Endothelial cell of umbilical vein (primary cell): ENCODE data around the gene ELMO1. TPM values are rescaled to one million over a fixed set of nuclear protein-coding genes. Genes with fewer than 3 reads are reported as not detected.

Experiments used
- BruUV-seq: library from RNA; stranded (reverse); fragments of 400-500 nt; replicated peaks from 2 replicates; lab custom pipeline; 2021; lab: Mats Ljungman, UMichigan
- CTCF ChIA-PET: fragments of 300-600, 350-600 bp; sonication (Branson Sonifier 250); formaldehyde crosslinking; loops from one replicate; lab custom pipeline; 2021; ENCODE audit warnings: antibody characterized with exemption, inconsistent platforms; lab: Charles Lee
- POLR2A ChIA-PET: fragments of 300-600, 350-600 bp; sonication (Branson Sonifier 250); formaldehyde crosslinking; loops from one replicate; lab custom pipeline; 2021; ENCODE audit warnings: antibody characterized with exemption, inconsistent platforms; lab: Charles Lee
- DNase-seq: peaks from one replicate; pipeline ENCODE4 v3.0.0-alpha.2; 2011; ENCODE audit warnings: low read depth, low spot score
- FAIRE-seq: peaks from 2 replicates; lab custom pipeline; 2011; peaks lifted over from hg19 to GRCh38; lab: Jason Lieb, UNC
- H2AFZ ChIP-seq: 2 replicates; pipeline ENCODE4 v1.6.0; 2012; ENCODE audit warnings: low read depth, low read length, control low read depth, inconsistent platforms
- H3K27ac ChIP-seq: 2 replicates; pipeline ENCODE4 v1.5.1; 2011; ENCODE audit warnings: low read depth, mild to moderate bottlenecking, control low read depth, low read length, moderate library complexity; ENCODE audit not compliant: insufficient read depth
- H3K27me3 ChIP-seq, 2 experiments: 2 replicates each; pipeline versions ENCODE4 v1.6.0 to v1.6.1; 2011; ENCODE audit warnings: low read length in 2 of 2, mixed read lengths in 1 of 2; ENCODE audit not compliant: control insufficient read depth in 2 of 2, insufficient read depth in 2 of 2
- H3K36me3 ChIP-seq, 2 experiments: 2 replicates in 1 of 2; 3 replicates in 1 of 2; pipeline ENCODE4 v1.5.1; 2011; ENCODE audit warnings: low read length in 2 of 2, mild to moderate bottlenecking in 1 of 2, moderate library complexity in 1 of 2; ENCODE audit not compliant: control insufficient read depth in 2 of 2, insufficient read depth in 2 of 2; ENCODE audit errors: extremely low read depth in 1 of 2
- H3K4me1 ChIP-seq: 3 replicates; pipeline ENCODE4 v1.5.1; 2011; ENCODE audit warnings: mild to moderate bottlenecking, low read length; ENCODE audit not compliant: control insufficient read depth, insufficient read depth; ENCODE audit errors: extremely low read depth
- H3K4me2 ChIP-seq: 2 replicates; pipeline ENCODE4 v1.6.1; 2011; ENCODE audit warnings: low read length, control low read depth, mixed read lengths; ENCODE audit not compliant: insufficient read depth
- H3K4me3 ChIP-seq, 3 experiments: fragments of 200-600 bp in 1 of 3; sonication (generic), shearing (Covaris generic) in 1 of 3; replicated peaks in 1 of 3; 2 replicates each; pipeline ENCODE4 v1.5.1; 2011 to 2016; ENCODE audit warnings: control low read depth in 3 of 3, low read length in 3 of 3, mild to moderate bottlenecking in 2 of 3, inconsistent platforms in 1 of 3, low read depth in 1 of 3, moderate library complexity in 1 of 3; ENCODE audit not compliant: insufficient read depth in 1 of 3
- H3K79me2 ChIP-seq: 2 replicates; pipeline ENCODE4 v1.6.0; 2012; ENCODE audit warnings: low read length, inconsistent platforms; ENCODE audit not compliant: control insufficient read depth, insufficient read depth
- H3K9ac ChIP-seq: replicated peaks from 2 replicates; pipeline ENCODE3; 2011; ENCODE audit warnings: low read length, control low read depth; ENCODE audit not compliant: insufficient read depth; ENCODE audit errors: extremely low read depth
- H3K9me1 ChIP-seq: replicated peaks from 3 replicates; pipeline ENCODE4 v1.6.0; 2011; ENCODE audit warnings: mild to moderate bottlenecking, low read length; ENCODE audit not compliant: control insufficient read depth, insufficient read depth; ENCODE audit errors: extremely low read depth
- H3K9me3 ChIP-seq: replicated peaks from 2 replicates; pipeline ENCODE4 v1.5.1; 2012; ENCODE audit warnings: low read length, inconsistent platforms; ENCODE audit not compliant: control insufficient read depth, insufficient read depth
- H4K20me1 ChIP-seq: replicated peaks from 2 replicates; pipeline ENCODE3; 2011; ENCODE audit warnings: mild to moderate bottlenecking, low read length; ENCODE audit not compliant: control insufficient read depth, insufficient read depth; ENCODE audit errors: extremely low read depth
- EZH2 ChIP-seq: IDR thresholded peaks from 2 replicates; pipeline ENCODE4 v1.6.1; 2012; ENCODE audit warnings: borderline replicate concordance, low read depth, mild to moderate bottlenecking, moderate library complexity, low read length, inconsistent platforms; ENCODE audit not compliant: severe bottlenecking
- FOS ChIP-seq: IDR thresholded peaks from 2 replicates; pipeline ENCODE4 v1.6.1; 2011; ENCODE audit warnings: mild to moderate bottlenecking, low read length, moderate library complexity, borderline replicate concordance; ENCODE audit not compliant: insufficient read depth
- GATA2 ChIP-seq: IDR thresholded peaks from 2 replicates; pipeline ENCODE4 v1.7.0; 2011; ENCODE audit warnings: low read depth, mild to moderate bottlenecking, moderate library complexity, mixed read lengths, low read length; ENCODE audit not compliant: insufficient read length, insufficient read depth
- JUN ChIP-seq: IDR thresholded peaks from 2 replicates; pipeline ENCODE4 v1.6.1; 2011; ENCODE audit warnings: borderline replicate concordance, low read depth; ENCODE audit not compliant: insufficient read length, insufficient read depth
- MYC ChIP-seq: IDR thresholded peaks from one replicate; pipeline ENCODE4 v1.6.1; 2011; ENCODE audit warnings: mild to moderate bottlenecking, low read depth, low read length
- POLR2A ChIP-seq: IDR thresholded peaks from 2 replicates; pipeline ENCODE4 v1.6.1; 2012; ENCODE audit warnings: low read depth, mild to moderate bottlenecking, control low read depth, low read length
- POLR2AphosphoS5 ChIP-seq: IDR thresholded peaks from 2 replicates; pipeline ENCODE4 v1.6.1; 2012; ENCODE audit warnings: low read depth, mild to moderate bottlenecking, control low read depth, low read length, moderate library complexity; ENCODE audit not compliant: insufficient read depth
- dilution Hi-C: fragments of 300-500 bp; cut with MboI; formaldehyde crosslinking; loops from one replicate; pipeline ENCODE4 v1.15.0; 2019; ENCODE audit warnings: low sequenced_read_pairs; ENCODE audit not compliant: extremely low pct_ligation_motif_present
- intact Hi-C: fragments of 100-400 bp; cut with micrococcal nuclease; formaldehyde crosslinking; loops from one replicate; pipeline ENCODE4 v1.10.0; 2022
- polyA plus RNA-seq, 4 experiments: library from polyadenylated mRNA; depleted of rRNA in 3 of 4; stranded (reverse) in 3 of 4; unstranded in 1 of 4; fragments of >200 nt; gene quantifications; 2 replicates each; pipeline versions ENCODE4 v1.2.1 to v1.2.3, GENCODE V29; 2011 to 2012; ENCODE audit warnings: missing spikeins in 1 of 4
- total RNA-seq: library from RNA; stranded (reverse); gene quantifications from 2 replicates; pipeline ENCODE4 v1.2.3, GENCODE V29; 2021
- TF ChIP-seq, protein P1 (sequence below): IDR thresholded peaks from 2 replicates; pipeline ENCODE4 v1.6.1; 2011; ENCODE audit not compliant: insufficient read depth, insufficient read length
- TF ChIP-seq, protein P2 (sequence below), 2 donors: IDR thresholded peaks; 1 replicate in 1 of 2; 2 replicates in 1 of 2; pipeline ENCODE4 v1.5.1; 2011; ENCODE audit warnings: low read length in 2 of 2, mild to moderate bottlenecking in 2 of 2, moderate library complexity in 2 of 2, control low read depth in 1 of 2, inconsistent platforms in 1 of 2, low read depth in 1 of 2; ENCODE audit not compliant: insufficient read depth in 1 of 2; ENCODE audit errors: extremely low read depth in 1 of 2

ELMO1 gene
- total and polyA plus RNA-seq, 2 donors (not counting 3 experiments of a cell fraction or from before 2014, with no cell fraction given): 17.0 to 30.6 TPM

DNA sequence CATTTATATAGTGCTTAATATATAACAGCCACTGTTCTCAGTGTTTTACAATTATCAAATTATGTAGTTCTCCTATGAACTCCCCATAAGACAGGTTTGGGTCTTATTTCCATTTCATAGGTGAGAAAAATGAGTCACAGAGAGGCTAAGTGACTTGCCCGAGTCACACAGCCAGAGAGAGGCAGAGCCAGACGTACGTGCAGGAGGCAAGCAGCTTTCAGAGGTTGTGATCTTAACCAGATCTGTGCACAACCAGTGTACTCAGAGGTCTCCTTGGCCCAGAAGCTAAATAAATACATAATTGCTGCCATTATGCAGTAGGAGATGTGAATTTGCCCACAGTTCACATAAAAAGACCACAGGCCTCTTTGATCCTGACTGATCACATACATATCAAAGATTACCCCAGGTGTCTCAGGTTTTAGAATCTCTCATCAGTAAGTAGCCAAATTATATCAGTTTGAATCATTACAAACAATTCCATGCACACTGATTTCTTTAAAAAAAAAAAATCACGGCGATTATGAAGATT, 419.7 kb downstream of the ELMO1 start:
- CTCF ChIA-PET: interaction anchor here (1.2 to 1.5 kb wide), 3 partner anchors 10 to 170 kb away, joined by 4 to 5 read pairs (median 5); no protein-coding TSS in a partner anchor
- FAIRE-seq: no peak

More for the DNA sequence above, 419.7 kb downstream of the ELMO1 start:
- BruUV-seq: no TSS peak
- H2AFZ ChIP-seq: no peak overlapping the region
- POLR2A ChIA-PET: no interaction called here
- dilution Hi-C loops: no loop called here
- H3K79me2 ChIP-seq: no peaks in the 10 kb centered on the region
- no peaks in the 10 kb centered on the region for H3K9me1 ChIP-seq
- H3K9me3 ChIP-seq: no peaks in the 10 kb centered on the region
- no peak overlapping the region for H3K9ac ChIP-seq
- H3K36me3 ChIP-seq: no peaks in the 10 kb centered on the region
- H3K4me1 ChIP-seq: peaks cover 28% of the 10 kb centered on the region
- DNase-seq: no peak
- no peak overlapping the region for H3K27ac ChIP-seq
- H3K4me3 ChIP-seq: no peak overlapping the region
- H3K27me3 ChIP-seq: no peaks in the 10 kb centered on the region
- TF ChIP-seq, protein P1, sequence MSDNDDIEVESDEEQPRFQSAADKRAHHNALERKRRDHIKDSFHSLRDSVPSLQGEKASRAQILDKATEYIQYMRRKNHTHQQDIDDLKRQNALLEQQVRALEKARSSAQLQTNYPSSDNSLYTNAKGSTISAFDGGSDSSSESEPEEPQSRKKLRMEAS: no peak
- TF ChIP-seq JUN (no peak), GATA2 (no peak), MYC (no peak), POLR2A (no peak), FOS (no peak), POLR2AphosphoS5 (no peak), EZH2 (no peak)
- TF ChIP-seq, protein P2, sequence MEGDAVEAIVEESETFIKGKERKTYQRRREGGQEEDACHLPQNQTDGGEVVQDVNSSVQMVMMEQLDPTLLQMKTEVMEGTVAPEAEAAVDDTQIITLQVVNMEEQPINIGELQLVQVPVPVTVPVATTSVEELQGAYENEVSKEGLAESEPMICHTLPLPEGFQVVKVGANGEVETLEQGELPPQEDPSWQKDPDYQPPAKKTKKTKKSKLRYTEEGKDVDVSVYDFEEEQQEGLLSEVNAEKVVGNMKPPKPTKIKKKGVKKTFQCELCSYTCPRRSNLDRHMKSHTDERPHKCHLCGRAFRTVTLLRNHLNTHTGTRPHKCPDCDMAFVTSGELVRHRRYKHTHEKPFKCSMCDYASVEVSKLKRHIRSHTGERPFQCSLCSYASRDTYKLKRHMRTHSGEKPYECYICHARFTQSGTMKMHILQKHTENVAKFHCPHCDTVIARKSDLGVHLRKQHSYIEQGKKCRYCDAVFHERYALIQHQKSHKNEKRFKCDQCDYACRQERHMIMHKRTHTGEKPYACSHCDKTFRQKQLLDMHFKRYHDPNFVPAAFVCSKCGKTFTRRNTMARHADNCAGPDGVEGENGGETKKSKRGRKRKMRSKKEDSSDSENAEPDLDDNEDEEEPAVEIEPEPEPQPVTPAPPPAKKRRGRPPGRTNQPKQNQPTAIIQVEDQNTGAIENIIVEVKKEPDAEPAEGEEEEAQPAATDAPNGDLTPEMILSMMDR (IDR thresholded peaks at IDR 0.05; ENCODE audit: extremely low read depth in 1 of 2, insufficient read depth in 1 of 2, low read depth in 1 of 2, low read length in 2 of 2): no peak
- no peaks in the 10 kb centered on the region for H4K20me1 ChIP-seq
- intact Hi-C loops: no loop called here
- no peak overlapping the region for H3K4me2 ChIP-seq
